Islet of Langerhans (tissue), 1 donor: ENCODE measurements around the gene NQO2.
"Not testable (repeated sequence)": the region's sequence is repeated elsewhere in the genome, so short reads cannot be mapped to it uniquely, and the experiment has no call there.

ENCODE experiments used
- FAIRE-seq: peaks from one replicate; lab custom pipeline; 2011; peaks lifted over from hg19 to GRCh38; lab: Jason Lieb, UNC

Gene NQO2

GRCh38 chr6:3013901-3014674 lies 14.4 kb downstream of the NQO2 start:
- no peak for FAIRE-seq

- no peak for FAIRE-seq
Measured at GRCh38 chr6:3014675-3015066, 15.0 kb downstream of the NQO2 start.

DNA sequence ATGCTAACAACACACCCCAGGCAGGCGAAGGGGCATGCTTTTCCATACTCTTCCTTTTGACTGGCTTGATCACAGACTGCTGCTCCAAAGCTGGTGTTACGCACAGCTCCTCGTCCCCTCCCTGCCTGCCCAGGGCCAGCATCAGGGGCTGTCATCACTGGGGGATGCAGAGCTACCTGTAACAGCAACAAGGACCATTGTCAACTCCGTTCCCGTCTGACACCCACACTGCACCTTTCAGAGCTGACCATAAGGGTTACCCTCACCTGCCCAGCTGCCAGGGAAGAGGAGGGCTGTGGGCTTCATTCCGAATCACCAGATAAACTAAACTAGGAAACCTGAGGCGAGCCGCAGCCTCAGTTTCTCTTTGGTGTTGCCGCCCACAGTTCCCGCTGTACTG lies 15.4 kb downstream of the NQO2 start:
- no peak for FAIRE-seq

GRCh38 chr6:3016473-3017280 lies 17.0 kb downstream of the NQO2 start:
- no peak for FAIRE-seq

- FAIRE-seq, result no peak
Measured at GRCh38 chr6:3017304-3017703, 17.6 kb downstream of the NQO2 start.

DNA sequence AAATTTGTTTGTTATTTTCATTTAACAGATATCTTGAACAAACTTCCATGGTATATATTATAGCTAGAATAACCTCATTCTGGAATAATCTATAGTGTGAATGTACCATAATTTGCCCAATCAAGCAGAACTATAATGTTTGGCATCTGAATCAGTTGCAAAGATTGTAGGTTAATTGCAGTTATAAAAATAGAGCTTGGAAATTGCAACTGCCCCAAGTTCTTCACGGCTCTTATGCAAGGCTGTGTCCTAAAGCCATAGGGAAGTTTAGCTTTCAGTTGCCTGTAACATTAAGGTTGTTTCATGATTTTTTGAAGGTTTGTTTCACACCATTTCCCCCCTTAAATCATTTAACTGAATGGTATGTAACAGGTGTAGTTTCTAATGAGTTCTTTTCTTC lies 19.4 kb downstream of the NQO2 start:
- no peak for FAIRE-seq

- FAIRE-seq, result no peak
Measured at GRCh38 chr6:3019749-3020320, 20.1 kb downstream of the NQO2 start.

DNA sequence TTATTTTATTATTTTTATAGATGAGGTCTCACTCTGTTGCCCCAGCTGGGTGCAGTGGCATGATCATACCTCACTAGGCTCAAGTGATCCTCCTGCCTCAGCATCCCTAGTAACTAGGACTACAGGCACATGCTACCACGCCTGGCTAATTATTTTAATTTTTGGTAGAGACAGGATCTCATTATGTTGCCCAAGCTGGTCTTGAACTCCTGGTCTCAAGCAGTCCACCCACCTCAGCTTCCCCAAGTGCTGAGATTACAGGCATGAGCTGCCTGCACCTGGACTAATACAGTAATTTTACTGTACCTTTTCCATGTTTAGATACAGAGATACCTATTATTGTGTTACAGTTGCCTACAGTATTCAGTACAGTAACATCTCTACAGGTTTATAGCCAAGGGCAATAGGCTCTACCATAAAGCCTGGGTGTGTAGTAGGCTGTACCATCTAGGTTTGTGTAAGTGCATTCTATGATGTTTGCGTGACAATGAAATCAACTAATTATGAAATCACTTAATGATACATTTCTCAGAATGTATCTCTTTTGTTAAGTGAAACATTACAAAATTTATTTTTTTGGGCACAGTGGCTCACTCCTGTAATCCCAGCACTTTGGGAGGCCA lies 21.4 kb downstream of the NQO2 start:
- FAIRE-seq, result not testable (repeated sequence)

DNA sequence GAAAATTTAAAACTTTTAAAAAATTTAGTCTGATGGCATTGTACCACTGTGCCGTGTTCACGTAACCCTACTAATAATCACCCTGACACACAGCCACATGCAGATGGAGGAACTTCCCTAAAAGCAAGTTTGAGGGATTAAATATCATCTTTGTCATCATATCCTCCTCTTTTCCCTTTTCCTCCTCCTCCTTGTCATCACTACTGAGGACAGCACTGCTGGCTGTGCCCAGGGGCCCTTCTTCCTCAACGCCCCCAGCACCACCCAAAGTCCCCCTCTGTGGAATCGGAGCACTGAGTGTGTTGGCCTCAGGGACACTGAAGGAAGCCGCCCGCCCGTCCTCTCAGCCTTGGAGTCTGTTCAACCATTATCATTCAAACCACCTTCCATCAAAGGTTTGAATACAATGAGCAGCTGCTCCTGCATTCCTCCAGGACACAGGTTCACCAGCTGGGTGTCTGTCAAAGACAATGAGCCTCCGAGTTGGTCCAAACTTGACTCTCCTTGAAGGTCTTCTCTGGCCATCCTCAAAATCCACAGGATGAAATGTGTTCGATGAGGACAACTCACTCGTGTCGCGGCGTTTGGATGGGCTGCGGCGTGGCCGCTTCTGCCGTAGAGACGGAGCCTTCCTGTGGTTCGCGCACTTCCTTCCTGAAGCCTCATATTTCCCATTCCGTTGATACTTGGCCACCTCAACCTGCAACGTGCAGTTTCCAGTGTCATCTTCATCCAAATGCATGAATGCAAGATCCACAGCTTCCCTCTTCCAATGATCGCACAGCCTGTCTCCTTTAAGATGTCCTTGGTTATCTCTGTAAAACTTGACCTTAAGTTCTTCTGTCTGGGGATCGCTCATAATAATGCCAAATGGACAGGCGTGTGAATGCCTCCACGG lies 23.3 kb downstream of the NQO2 start:
- no peak for FAIRE-seq

GRCh38 chr6:3023663-3024483 lies 24.2 kb downstream of the NQO2 start:
- FAIRE-seq, result no peak

DNA sequence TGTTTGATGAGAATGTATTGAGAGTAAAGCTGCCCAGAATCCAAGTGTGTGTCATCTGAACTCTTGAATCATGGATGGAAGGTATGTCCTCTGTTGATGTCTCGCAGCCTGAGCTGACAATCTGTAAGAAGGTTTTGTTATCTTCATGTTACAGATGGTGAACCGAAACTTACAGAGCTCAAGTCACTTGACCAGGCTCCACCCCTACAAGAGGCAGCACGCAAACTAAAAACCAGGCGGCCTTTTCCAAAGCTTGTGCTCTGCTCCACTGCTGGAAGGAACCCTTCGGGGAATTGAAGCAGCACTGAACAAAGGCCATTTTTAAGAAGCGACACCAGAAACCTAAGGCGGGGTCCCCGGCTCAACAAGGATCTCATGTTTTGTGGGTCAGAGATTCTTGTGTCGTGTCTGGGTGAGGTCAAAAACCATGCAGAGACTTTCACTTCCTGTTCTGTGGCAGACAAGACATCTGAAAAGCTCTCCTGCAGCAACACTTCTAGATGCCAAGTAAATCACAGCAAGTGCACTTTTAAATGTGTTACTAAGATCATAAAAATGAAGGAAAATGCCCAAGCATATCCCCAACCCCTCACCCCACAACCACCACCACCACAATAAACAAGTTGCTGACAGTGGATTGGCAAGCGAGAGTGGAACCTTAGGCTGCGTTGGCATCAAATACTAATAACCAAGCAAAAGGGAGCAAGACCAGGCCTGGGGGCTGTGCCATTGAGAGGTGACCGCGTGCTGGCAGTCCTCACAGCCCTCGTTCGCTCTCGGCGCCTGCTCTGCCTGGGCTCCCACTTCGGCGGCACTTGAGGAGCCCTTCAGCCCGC lies 27.3 kb downstream of the NQO2 start:
- FAIRE-seq, result no peak

- not testable (repeated sequence) for FAIRE-seq
Measured at GRCh38 chr6:3028156-3028555, 28.5 kb downstream of the NQO2 start.

GRCh38 chr6:3031857-3032640 lies 32.4 kb downstream of the NQO2 start:
- no peak for FAIRE-seq

DNA sequence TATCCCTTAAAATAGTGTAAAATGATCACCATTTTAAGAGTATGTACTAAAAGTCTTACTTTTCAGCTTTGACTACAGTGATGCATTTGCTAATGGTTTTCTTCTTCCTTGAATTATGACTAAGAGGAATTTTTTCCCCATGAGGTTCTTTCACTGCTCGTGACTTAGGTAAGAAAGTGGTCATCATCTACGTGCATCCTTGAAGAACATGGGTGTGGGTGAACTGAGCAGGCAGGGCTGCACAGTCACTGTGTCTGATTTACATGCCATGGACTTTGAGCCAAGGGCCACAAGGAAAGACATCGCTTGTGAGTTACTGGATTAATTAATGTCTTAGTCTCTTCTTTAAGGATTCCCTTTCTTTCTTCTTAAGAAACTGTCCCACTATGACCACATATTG lies 33.3 kb downstream of the NQO2 start:
- FAIRE-seq, result no peak

- FAIRE-seq, result no peak
Measured at GRCh38 chr6:3033652-3034051, 34.0 kb downstream of the NQO2 start.

- no peak for FAIRE-seq
Measured at GRCh38 chr6:3035397-3035796, 35.7 kb downstream of the NQO2 start.

- no peak for FAIRE-seq
Measured at GRCh38 chr6:3036861-3037637, 37.4 kb downstream of the NQO2 start.

DNA sequence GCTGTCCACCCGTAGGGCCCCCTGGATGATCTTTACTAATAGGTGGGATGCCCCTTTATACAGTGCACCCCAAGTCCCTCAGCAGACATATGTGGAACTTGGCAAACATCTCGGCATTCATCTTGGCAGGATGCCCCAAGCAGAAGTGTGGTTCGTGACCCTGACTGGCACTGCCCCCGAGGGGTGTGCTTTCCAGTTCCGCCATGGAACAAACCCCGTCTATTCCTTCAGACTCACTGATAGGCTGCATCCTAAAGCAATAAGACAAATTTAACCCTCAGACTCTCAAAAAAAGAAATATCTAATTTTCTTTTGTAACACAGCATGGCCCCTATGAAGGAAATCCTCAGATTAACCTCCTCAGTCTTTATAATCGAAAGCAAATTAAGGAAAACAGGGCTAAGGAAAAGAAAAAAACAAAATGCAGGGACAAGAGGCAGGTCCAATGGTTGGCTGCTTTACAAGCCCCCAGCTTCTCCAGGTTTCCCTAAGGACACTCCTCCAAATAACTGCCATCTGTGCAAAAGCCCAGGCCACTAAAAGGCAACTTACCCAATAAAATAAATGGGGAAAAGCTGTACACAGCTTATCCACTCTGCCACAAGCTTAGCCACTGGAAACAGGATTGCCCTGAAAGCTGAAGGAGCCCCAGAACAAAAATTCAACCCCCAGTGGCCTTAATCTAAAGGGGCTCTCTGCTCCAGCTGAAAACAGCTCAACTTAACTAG lies 38.1 kb downstream of the NQO2 start:
- FAIRE-seq, result no peak
